Measurements from ENCODE around the gene UBE4B.
A peak's percentile ranks its signal among the peaks of the same experiment; 100 is the strongest.

Gene UBE4B

GRCh38 chr1:10161541-10162290, 129.0 kb downstream of the UBE4B start:
- no peak overlapping the region for H2AFZ ChIP-seq (ENCODE audit: low read length)
- no peak overlapping the region for H3K27ac ChIP-seq (ENCODE audit: low read length)
- no peak overlapping the region for H3K9ac ChIP-seq (ENCODE audit: low read length)
- no peak overlapping the region for H3K4me2 ChIP-seq (ENCODE audit: low read depth, low read length)
- no peaks in the 10 kb centered on the region for H3K27me3 ChIP-seq (replicated peaks; ENCODE audit: insufficient read depth, low read length)
- H3F3A ChIP-seq (ENCODE audit: insufficient read depth, low read length) = no peaks in the 10 kb centered on the region
- peaks cover 7% of the 10 kb centered on the region; the same call in 1 of the 2 replicates for H3K36me3 ChIP-seq (replicated peaks; ENCODE audit: insufficient read depth, low read length)
- no peaks in the 10 kb centered on the region for H3K9me2 ChIP-seq (replicated peaks; ENCODE audit: insufficient read depth, low read length)
- no peaks in the 10 kb centered on the region for H3K4me1 ChIP-seq (ENCODE audit: low read length)
- DNase-seq = no peak
- no peaks in the 10 kb centered on the region for H3K9me3 ChIP-seq (replicated peaks; ENCODE audit: insufficient read depth, low read length)
- no peak overlapping the region for H3K4me3 ChIP-seq (ENCODE audit: low read length)
- H3K79me2 ChIP-seq (ENCODE audit: low read length) = no peaks in the 10 kb centered on the region
- TF ChIP-seq EZH2 (optimal IDR thresholded peaks at IDR 0.05; ENCODE audit: low read depth, low read length) = no peak
- no peaks in the 10 kb centered on the region for H4K20me1 ChIP-seq (ENCODE audit: insufficient read depth, low read length)

DNA sequence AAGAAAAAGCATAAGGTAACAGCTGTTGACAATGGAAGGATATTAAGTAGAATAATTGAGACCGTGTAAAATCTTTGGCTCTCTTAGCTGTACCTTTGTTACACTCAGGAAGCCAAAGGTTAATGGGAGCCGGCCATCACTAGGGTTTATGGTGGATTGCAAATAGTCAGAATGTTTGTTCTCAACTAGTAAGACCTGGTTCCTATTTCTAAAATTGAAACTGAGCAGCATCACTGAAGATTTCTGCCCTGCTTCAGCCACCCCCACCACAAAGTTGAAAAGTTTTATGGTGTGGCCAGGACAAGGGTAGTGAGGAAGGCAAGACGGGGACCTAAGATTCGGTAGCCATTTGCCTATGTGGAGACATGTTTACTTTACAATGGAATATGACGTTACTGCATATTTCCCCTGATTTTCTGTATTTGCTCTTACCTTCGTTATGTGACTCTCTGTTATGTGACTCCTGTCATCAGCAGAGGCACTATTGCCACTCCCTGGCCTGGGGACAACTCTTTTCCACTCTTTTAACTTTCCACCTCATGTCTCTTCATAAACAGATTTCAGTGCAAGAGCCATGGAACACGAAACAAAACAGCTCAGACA, 136.3 kb downstream of the UBE4B start:
- Histone ChIP-seq H3K36me3 (replicated peaks; ENCODE audit: insufficient read depth, low read length) (peaks cover 20% of the 10 kb centered on the region; the same call in 1 of the 2 replicates), H3F3A (ENCODE audit: insufficient read depth, low read length) (peaks cover 25% of the 10 kb centered on the region), H3K4me2 (ENCODE audit: low read depth, low read length) (peak overlapping the region; percentile 57), H3K9me3 (replicated peaks; ENCODE audit: insufficient read depth, low read length) (no peaks in the 10 kb centered on the region), H4K20me1 (ENCODE audit: insufficient read depth, low read length) (no peaks in the 10 kb centered on the region), H3K4me1 (ENCODE audit: low read length) (peaks cover 33% of the 10 kb centered on the region), H3K9me2 (replicated peaks; ENCODE audit: insufficient read depth, low read length) (no peaks in the 10 kb centered on the region), H3K27me3 (replicated peaks; ENCODE audit: insufficient read depth, low read length) (no peaks in the 10 kb centered on the region), H3K4me3 (ENCODE audit: low read length) (no peak overlapping the region), H3K79me2 (ENCODE audit: low read length) (peaks cover 6% of the 10 kb centered on the region), H3K27ac (ENCODE audit: low read length) (peak overlapping the region; percentile 87), H2AFZ (ENCODE audit: low read length) (no peak overlapping the region), H3K9ac (ENCODE audit: low read length) (peak overlapping the region; percentile 39; the same call in 1 of the 2 replicates)
- TF ChIP-seq EZH2phosphoT487 (IDR thresholded peaks at IDR 0.05; ENCODE audit: low read length) = no peak
- TF ChIP-seq EZH2 (optimal IDR thresholded peaks at IDR 0.05; ENCODE audit: low read depth, low read length) = no peak
- TF ChIP-seq CTCF (IDR thresholded peaks at IDR 0.05; ENCODE audit: low read length) = no peak
- no peak for DNase-seq

DNA sequence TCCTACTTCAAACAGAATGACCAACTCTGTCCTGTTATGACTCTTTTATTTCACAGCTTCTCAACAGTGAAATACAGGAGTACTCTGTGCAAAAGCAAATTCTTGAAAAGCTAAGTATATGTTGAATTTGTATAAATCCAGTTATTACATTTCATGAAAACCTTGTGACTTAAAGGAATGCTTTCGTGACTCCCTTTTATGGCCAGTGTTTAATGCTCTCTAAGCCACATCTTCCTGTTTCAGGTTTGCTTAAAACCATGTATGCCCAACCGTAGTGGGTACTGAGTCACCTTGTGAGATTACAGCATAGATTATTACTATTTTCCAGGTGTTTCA, 137.4 kb downstream of the UBE4B start:
- Histone ChIP-seq H2AFZ (ENCODE audit: low read length) (peak overlapping the region; percentile 38; the same call in 1 of the 2 replicates), H3K4me3 (ENCODE audit: low read length) (no peak overlapping the region), H3K4me1 (ENCODE audit: low read length) (peaks cover 33% of the 10 kb centered on the region), H3K4me2 (ENCODE audit: low read depth, low read length) (peak overlapping the region; percentile 57), H3K36me3 (replicated peaks; ENCODE audit: insufficient read depth, low read length) (0 out of 2 replicates have a peak, but pooled peaks cover 16% of the 10 kb centered on the region), H3K27ac (ENCODE audit: low read length) (peak overlapping the region; percentile 87), H3F3A (ENCODE audit: insufficient read depth, low read length) (peaks cover 25% of the 10 kb centered on the region), H3K79me2 (ENCODE audit: low read length) (peaks cover 6% of the 10 kb centered on the region), H3K9ac (ENCODE audit: low read length) (peak overlapping the region; percentile 39; the same call in 1 of the 2 replicates), H3K9me2 (replicated peaks; ENCODE audit: insufficient read depth, low read length) (no peaks in the 10 kb centered on the region), H4K20me1 (ENCODE audit: insufficient read depth, low read length) (no peaks in the 10 kb centered on the region), H3K9me3 (replicated peaks; ENCODE audit: insufficient read depth, low read length) (no peaks in the 10 kb centered on the region), H3K27me3 (replicated peaks; ENCODE audit: insufficient read depth, low read length) (no peaks in the 10 kb centered on the region)
- TF ChIP-seq CTCF (IDR thresholded peaks at IDR 0.05; ENCODE audit: low read length) (no peak), EZH2 (optimal IDR thresholded peaks at IDR 0.05; ENCODE audit: low read depth, low read length) (no peak), EZH2phosphoT487 (IDR thresholded peaks at IDR 0.05; ENCODE audit: low read length) (no peak)
- DNase-seq = peak; percentile 79

Measured in MM.1S (cell line).